ENCODE data around the gene FUOM.

The FUOM gene

GRCh38 chr10:133311570-133311969, 46.2 kb downstream of the FUOM start:
- no peak for DNase-seq (ENCODE audit: low spot score)

DNA sequence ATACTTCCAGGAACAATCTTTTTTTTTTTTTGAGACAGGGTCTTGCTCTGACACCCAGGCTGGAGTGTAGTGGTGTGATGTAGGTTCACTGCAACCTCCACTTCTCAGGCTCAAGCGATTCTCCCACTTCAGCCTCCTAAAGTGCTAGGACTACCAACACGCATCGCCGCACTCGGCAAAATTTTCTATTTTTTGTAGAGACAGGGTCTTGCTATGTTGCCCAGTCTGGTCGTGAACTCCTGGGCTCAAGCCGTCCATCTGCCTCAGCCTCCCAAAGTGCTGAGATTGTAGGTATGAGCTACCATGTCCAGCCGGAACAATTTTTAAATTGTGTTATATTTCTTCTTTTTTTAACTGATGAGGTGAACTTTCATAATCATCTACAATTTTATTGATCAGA, 47.0 kb downstream of the FUOM start:
- DNase-seq (ENCODE audit: low spot score), result no peak

DNA sequence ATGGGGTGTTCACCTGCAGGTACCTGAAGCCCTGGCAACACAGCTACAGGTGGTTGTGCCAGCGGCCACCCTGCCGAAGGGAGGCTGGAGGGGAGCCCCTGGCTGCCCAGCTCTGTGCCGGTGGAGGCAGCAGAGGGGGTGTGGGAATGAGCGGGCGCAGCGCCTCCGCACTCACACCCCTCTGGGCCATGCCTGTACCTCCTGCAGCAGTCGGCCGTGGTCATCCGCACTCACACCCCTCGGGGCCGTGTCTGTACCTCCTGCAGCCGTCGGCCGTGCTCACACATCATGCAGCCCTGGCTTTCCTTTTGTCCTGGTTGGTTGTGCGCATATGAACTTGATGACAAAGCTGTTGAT, 47.4 kb downstream of the FUOM start:
- DNase-seq (ENCODE audit: low spot score), result no peak

- DNase-seq (ENCODE audit: low spot score), result no peak
These were observed 48.0 kb downstream of the FUOM start for GRCh38 chr10:133309720-133310398.

GRCh38 chr10:133309100-133309719, 48.6 kb downstream of the FUOM start:
- peak; percentile 80 for DNase-seq (ENCODE audit: low spot score)

- DNase-seq (ENCODE audit: low spot score), result peak; percentile 61
These were observed 49.3 kb downstream of the FUOM start, which contains the start of the genes TUBGCP2 and ZNF511 for GRCh38 chr10:133308421-133309099. TUBGCP2 (minus strand) TSS chr10:133308872; CDS start chr10:133302941, 5,931 bp downstream. ZNF511 (plus strand) TSS chr10:133308914; CDS start chr10:133308944, 30 bp downstream.

DNA sequence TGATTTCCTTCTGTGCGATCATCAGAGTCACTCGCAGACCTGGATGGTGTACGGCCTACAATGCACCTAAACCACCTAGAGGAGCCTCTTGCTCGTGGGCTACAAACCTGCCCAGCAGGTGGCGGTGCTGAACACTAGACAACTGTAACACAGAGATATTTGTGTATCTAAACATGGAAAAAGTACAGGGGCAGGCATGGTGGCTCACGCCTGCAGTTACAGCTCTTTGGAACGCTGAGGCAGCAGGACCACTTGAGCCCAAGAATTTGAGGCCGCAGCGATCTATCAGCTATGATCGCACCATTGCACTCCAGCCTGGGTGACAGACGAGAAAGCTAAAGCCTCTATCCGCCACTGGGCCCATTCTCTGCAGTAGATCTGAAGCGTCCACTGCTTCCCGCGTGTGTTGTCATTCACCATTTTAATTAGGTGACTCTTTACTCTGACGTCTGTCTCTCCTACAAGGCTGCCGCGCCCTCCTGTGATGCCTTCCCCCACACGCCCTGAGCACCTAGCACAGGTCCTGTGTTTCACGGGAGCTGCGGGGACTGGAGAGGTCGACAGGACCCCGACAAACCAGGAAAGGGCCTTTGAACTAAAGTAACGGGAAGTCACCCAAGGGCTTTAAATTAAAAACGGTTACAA, 49.9 kb downstream of the FUOM start:
- DNase-seq (ENCODE audit: low spot score), result peak; percentile 88

- no peak for DNase-seq (ENCODE audit: low spot score)
These were observed 50.9 kb downstream of the FUOM start for GRCh38 chr10:133306941-133307379.

DNA sequence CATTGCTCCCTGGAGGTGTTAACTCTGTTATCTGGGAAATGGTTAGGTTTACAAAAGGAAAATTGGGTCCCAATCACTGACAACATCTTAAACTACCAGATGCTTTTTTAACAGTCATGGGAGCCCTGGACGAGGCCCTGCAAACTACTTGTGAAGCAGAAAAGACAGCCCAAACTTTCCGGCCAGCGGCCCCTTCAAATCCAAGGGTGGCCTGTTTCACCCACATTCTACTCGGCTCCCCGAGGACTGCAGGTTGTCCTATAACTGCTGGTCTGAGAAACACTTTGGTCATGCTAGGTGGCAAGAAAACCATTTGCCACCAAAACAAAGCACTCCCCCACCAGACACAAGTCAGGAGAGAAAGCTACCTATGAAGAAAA, 51.7 kb downstream of the FUOM start:
- DNase-seq (ENCODE audit: low spot score), result no peak

All from SW480 (cell line).